Erythroblast (primary cell): ENCODE measurements around the gene FUBP3.

Experiments
- GATA1 ChIP-seq: IDR thresholded peaks from 2 replicates; pipeline ENCODE4 v1.6.1; 2011; ENCODE audit warnings: low read depth, mild to moderate bottlenecking, control low read depth, low read length, moderate library complexity
- POLR2A ChIP-seq: IDR thresholded peaks from 2 replicates; pipeline ENCODE4 v1.6.1; 2011; ENCODE audit warnings: mild to moderate bottlenecking, low read length

GRCh38 chr9:130665431-130666392, 86.3 kb downstream of the FUBP3 start:
- TF ChIP-seq POLR2A: no peak
- TF ChIP-seq GATA1: no peak
